Measurements from ENCODE around the gene PCSK1N.
"Not testable (repeated sequence)": the region's sequence is repeated elsewhere in the genome, so short reads cannot be mapped to it uniquely, and the experiment has no call there.

PCSK1N gene

DNA sequence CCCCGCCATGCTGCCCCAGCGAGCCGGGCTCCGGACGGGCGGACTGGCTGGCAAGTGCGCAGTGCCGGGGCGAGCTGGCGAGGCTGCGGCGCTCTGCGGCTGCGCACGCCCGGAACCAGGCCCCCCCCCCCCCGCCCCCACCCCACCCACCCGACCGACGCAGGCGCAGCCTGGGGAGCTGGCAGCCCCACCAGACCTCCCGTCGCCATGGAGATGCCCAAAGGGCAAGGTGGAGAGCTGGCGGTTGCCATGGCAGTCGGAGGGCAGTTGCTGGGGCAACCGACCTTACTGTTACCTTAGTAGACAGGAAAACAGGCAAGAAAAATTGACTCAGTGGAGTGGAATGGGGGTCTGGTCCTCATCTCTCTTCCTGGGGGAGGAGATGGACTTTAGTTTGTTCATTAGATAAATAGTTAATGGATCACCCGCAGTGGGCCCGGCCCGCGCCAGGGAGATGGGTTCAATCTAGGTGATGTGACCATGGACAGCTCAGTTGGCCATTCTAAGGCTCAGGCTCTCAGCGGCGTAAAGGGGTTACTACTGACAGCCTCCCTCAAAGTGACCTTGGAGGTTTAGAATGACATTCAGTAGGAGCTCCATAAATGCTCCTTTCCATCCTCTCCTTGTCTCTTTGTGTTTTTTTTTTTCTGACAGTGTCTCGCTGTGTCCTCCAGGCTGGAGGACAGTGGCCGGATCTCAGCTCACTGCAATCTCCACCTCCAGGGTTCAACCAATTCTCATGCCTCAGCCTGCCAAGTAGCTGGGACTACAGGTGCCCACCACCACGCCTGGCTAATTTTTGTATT lies at the start of gene PCSK1N:
TSS of gene PCSK1N (minus strand) at position 87 of the 806 bp plus-strand sequence. CDS start at position 9, 78 bp downstream.
- no peak for DNase-seq

- no peak for DNase-seq
Measured at GRCh38 chrX:48883729-48884128, 48.3 kb upstream of the PCSK1N start.

GRCh38 chrX:48876944-48877343 lies 41.5 kb upstream of the PCSK1N start:
- DNase-seq = not testable (repeated sequence)

DNA sequence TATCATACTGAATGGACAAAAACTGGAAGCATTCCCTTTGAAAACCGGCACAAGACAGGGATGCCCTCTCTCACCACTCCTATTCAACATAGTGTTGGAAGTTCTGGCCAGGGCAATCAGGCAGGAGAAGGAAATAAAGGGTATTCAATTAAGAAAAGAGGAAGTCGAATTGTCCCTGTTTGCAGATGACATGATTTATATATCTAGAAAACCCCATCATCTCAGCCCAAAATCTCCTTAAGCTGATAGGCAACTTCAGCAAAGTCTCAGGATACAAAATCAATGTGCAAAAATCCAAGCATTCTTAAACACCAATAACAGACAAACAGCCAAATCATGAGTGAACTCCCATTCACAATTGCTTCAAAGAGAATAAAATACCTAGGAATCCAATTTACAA lies 36.6 kb upstream of the PCSK1N start:
- not testable (repeated sequence) for DNase-seq

- DNase-seq = no peak
Measured at GRCh38 chrX:48864210-48864609, 28.8 kb upstream of the PCSK1N start.

DNA sequence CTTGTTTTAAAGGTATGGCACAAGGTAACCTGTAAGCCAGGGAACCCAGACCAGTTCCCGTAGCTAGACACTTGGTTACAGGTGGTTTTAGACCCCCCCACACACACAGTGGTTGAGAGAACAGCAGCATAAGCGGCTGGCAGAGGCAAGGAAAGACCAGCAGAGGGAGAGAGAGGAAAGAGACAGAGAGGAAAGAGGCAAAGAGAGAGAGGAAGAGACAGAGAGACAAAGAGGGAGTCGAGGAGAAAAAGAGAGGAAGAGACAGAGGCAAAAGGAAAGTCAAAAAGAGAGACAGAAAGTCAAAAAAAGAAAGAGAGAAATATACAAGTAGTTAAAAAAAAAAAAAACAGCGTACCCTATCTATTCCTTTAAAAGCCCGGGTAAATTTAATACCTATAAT lies 19.5 kb upstream of the PCSK1N start:
- DNase-seq = no peak

DNA sequence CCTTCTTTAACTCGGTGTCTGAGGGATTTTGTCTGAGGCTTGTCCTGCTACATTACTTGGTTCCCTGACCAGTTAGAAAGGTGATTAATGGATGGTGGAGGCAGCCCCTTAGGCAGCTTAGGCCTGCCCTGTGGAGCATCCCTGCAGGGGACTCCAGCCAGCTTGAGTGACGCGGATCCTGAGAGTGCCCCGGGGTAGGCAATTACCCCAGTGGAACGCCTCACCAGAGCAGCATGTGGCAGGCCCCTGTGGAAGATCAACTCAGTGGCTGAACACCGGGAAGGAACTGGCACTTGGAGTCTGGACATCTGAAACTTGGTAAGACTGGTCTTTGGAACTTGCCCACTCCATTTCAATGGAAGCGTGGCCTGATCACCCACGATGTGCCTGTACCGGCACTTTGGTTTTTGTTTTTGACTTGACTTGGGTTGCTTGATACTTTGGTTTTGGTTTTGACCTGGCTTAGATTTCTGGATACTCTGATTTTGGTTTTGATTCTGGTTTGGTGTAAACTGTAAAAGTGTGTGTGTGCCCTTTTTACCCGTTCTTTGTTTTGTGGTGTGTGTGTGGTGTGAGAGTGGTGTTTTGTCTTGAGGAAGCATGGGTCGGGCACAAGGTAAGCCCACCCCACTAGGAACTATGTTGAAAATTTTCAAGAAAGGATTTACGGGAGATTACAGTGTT lies 18.9 kb upstream of the PCSK1N start:
- not testable (repeated sequence) for DNase-seq

GRCh38 chrX:48853494-48853893 lies 18.1 kb upstream of the PCSK1N start:
- not testable (repeated sequence) for DNase-seq

GRCh38 chrX:48852857-48853256 lies 17.4 kb upstream of the PCSK1N start:
- DNase-seq = no peak

GRCh38 chrX:48848847-48849246 lies 13.4 kb upstream of the PCSK1N start:
- DNase-seq = no peak

DNA sequence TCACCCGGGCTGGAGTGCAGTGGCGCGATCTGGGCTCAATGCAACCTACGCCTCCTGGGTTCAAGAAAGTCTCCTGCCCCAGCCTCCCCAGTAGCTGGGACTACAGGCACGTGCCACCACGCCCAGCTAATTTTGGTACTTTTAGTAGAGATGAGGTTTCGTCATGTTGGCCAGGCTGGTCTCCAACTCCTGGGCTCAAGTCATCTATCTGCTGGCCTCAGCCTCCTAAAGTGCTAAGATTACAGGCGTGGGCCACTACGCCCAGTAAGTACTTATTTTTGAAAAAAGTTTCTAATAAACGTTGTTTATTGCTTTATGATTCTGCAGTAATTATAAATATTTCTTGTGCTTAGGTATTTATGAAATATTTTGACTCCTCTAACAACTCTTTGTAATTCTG lies 4.3 kb upstream of the PCSK1N start:
- no peak for DNase-seq

GRCh38 chrX:48834383-48834709 lies 1.1 kb downstream of the PCSK1N start:
- DNase-seq = no peak

DNA sequence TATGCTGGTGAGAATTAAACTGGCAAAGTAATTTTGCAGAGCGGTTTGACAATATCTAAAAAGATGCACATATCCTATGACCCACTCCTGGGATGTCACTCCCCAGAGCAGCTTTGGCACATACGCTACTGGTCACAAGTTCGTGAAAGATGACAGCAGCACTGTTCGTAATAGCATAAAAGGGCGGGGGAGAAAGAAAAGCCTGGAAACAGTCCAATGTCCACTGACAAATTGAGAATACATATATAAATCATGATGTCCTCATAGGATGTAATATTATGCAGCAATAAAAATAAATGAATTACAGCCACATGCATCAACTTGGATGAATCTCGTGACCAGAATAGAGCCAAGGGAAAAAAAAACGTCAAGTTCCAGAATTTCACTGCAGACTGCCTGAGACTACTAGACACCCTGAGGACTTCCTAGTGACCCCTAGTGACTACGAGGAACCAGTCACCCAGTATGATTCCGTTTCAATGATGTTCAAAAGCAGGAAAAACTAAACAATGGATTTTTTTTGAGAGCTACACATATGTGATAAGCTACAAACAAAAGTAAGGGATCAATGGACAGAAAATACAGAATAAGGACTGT lies 1.8 kb downstream of the PCSK1N start:
- DNase-seq = no peak

- DNase-seq = no peak
Measured at GRCh38 chrX:48831909-48832291, 3.5 kb downstream of the PCSK1N start.

DNA sequence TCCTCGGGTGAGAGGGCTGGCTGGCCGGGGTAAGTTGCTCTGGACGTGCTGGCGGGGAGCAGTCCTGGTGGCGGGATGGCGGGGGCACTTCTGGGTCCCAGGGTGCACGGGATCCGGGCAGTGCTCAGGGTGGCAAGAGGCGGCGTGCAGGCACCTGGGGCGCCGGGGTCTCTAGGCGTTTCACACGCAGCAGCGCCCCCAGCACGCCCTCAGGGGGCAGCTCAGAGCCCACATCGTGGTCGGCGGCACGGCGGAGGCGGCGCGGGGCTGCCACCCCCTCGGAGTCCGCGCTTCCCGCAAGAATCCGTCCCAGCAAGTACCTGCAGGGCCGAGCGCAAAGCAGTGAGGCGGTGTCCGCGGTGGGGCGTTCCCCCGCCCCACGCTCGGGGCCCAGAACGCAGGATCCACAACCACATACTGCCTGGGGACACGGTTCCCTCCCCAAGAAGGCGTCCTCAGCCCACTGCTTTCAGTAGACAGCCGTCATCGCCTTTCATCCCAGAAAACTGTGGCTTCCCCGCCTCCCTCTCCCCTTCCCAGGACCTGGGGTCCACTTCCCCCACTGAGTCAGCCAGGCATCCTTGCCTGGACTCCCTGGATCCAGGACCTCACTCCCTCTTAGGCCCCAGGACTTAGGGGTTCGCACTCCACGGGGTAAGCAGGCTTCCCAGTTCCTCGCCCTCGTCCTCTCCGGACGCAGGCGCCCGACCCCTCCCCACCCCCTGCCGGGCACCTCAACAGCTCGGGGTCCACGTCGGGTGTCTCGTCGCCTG lies 4.1 kb downstream of the PCSK1N start:
- DNase-seq = no peak

- DNase-seq = no peak
Measured at GRCh38 chrX:48829016-48829735, 6.2 kb downstream of the PCSK1N start.

DNA sequence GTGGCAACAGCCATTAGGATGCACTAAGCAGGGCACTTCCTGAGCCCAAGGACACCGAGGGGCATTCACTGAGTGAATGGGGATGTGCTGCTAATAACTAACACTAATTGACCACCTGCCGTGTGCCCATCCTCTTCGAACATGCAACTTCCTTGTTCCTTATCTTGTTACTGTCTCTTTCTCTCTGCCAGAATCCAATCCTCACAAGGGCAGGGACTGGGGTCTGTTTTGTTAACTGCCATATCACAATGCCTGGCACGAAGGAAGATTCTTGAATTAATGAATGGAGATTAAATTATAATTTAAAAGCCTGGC lies 7.8 kb downstream of the PCSK1N start:
- no peak for DNase-seq

- no peak for DNase-seq
Measured at GRCh38 chrX:48826876-48827653, 8.3 kb downstream of the PCSK1N start.

DNA sequence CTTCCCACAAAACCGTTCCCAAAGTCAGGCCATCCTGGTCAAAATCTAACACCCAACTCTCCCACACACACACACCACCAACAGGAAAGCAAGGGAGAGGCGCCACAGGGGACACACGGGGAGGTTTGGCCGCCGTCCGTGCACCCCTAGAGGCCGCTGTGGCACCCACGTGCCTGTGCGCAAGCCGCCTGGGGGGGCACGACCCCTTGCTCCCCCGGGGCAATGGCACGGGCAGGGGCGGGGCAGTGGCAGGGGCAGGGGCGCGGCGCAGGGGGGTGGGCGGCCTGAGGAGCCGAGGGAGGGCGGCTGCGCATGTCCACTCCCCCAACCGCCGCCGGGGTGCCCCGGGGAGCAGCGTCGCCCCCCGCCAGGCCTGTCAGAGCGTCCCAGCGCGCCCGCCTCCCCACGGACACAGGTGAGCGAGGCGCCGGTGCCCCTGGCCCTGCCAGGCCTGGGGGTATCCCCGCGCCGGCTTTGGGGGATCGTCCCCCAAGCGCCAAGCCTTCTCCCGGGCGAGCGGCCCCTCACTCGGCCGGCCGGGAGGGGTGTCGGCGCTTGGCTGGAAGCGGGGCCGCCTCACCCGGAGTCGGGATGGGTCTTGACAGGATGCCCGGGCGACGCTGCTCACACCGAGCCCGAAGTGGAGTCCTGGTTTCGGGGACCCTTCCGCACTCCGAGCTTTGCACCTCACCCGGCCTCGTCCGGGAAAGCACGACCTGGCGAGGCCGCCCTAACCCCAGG lies 9.1 kb downstream of the PCSK1N start, which contains the start of gene ERAS:
TSS of gene ERAS (plus strand) at position 379 of the 741 bp plus-strand sequence. CDS start 2,611 bp downstream, outside the sequence.
- DNase-seq = no peak

GRCh38 chrX:48824066-48824465 lies 11.3 kb downstream of the PCSK1N start:
- no peak for DNase-seq

- no peak for DNase-seq
Measured at GRCh38 chrX:48823053-48823452, 12.4 kb downstream of the PCSK1N start.

Measured in left hindlimb (tissue), 1 donor.